EH (cell line): ENCODE results near the gene SPRYD3.
A peak's percentile ranks its signal among the peaks of the same experiment; 100 is the strongest.
"Not testable (repeated sequence)": the region's sequence is repeated elsewhere in the genome, so short reads cannot be mapped to it uniquely, and the experiment has no call there.

Experiments
- DNase-seq: peaks from one replicate; pipeline ENCODE4 v3.0.0-alpha.2; 2015; ENCODE audit warnings: low read depth

SPRYD3 gene

DNA sequence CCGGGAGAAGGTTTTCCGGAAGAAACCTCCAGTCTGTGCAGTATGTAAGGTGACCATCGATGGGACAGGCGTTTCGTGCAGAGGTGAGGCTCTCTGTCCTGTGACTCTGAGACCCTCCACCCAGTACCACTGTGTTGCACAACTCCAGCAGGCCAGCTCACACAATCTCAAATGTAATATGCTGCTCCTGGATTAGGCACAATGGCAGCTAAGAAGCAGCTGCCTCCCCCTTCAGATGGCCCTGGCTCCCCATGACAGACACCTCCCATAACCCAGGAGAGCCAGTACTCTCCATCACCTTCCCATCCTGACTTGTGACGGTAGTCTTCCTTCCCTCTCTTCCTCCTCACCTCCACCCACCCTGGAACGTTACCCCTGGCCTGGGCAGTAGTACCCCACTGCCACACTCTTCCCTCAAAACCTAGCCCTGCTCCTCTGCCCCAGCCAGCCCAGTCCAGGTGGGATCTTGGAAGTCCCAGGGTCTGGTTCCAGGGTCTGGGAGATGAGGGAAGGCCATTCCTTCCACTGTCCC, 27.2 kb downstream of the SPRYD3 start:
- peak; percentile 3 for DNase-seq

DNA sequence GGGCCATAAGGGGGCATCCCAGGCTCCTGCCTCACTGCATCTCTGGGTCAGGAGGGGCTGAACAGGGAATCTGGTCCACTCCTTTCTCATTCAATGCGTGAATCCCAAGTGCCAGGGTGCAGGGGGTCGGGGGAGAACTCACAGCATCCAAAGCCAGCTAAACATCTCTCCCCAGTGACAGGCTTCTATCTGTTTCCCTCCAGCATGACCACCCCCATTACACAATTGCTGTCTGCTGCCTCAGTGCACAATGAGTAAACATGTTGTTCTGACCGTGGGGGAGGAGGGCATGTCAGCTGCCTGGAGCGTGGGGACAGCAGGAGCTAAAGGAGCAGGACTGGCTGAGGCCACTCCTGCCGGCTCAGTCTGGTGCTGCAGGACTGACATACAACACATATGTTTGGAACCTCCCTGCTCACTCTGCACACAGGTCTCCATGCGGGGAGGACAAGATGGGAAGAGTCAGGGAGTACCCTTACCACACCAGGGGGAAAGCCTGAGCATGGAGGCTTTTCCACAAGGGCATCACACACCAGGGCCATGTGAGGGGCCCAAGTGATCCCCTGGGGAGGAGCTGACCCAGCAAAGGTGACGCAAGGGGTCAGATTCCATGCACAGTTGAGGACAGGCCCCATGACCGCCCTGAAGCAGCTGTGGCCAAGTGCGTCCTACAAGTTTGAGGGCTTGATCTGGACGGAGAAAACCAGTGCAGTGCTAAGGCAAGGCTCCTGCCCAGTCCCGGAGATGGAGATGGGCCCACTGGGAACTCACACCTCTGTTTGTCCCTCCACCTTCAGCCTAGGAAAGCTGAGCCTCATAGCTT, 27.9 kb downstream of the SPRYD3 start:
- DNase-seq, result peak; percentile 79

DNA sequence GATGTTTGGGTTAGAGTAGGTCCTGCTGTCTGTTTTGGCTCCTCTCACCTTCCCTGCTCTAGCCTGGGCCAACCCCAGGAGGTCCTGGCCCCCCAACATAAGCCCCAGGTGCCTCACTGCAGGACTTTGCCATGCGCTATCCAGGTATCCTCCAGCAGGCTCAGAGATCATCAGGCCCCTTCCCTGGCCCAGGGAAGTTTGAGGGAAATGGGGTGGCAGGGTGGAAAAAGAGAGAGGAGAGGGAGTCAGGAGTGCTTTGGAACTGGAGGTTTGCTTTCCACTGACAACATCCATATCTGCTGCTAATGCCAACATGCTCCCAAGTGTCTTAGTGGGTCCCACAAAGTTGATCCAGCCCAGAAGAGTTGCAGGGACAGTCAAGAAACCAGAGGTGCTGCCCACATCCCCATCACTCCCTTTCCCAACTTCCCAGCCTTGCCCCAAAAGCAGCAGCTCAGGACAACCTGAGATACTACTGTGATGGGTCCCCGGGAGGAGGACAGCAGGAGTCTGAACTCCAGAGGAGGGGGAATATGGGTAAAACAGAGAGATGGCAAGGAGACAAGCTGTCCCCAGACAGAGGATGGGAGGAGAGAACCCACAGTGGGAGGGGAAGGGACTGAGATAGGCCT, 28.6 kb downstream of the SPRYD3 start:
- no peak for DNase-seq

DNA sequence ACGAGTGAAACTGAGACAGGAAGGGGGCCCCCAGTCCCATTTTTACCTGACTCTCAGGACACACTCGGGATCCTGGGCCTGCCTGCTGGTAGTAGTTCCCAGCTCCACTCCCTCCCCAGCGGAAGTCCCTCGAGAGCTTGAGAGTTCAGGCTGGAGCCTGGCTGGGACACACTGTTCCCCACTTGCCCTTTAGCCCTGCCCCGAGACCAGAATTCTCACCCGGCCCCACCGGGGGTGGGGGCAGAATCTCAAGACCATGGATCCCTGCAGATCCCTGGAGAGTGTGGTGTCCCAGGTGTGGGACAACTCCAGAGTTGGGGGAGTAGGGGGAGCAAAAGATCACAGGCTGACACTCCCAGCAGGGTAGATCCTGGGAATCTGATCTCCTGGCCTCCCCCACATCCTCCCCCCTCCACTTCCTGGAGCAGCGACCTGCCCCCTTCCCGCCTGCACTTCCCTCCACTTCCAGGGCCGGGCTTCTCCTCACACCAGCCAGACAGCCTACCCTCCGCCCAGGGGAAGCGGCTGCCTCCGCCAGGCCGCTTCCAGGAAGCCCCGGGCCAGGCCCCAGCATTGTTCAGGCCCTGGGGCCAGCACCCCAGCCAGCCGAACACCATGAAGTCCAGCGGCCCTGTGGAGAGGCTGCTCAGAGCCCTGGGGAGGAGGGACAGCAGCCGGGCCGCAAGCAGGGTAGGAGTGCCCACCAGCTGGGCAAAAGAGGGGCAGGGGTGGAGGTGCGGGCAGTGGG, 29.4 kb downstream of the SPRYD3 start, which contains the start of gene TNS2:
Gene TNS2, plus strand, starts transcription at position 495 of the 748 bp plus-strand sequence. Its CDS starts 121 bp downstream, at position 616.
- peak; percentile 82 for DNase-seq

DNA sequence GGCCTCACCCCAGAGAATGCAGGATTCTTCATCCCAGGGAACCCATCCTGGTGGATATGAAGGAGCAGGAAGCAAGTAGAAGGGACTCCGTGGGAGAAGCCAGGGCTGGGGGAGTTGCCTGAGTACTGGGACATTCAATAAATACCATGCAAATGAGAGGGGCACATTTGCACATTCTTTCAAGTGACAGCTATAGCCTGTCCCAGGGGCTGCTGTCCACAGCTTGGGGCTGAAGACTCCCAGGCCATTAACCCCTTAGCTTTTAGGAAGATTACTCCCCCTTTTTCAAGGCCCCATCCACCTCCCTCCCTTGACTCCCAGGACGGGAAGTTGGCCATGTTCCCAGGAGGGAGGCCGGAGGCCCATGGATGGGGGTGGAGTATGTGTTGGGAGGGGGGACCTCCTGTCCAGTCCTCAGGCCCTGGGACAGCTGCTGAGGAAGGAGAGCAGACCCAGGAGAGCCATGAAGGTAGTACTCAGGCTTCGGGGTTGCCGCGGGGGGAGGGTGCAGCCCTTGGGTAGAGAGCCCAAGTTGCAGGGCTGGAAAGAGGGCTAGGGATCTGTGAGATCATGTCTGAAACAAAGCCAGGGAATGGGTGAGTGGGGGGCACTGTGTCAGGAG, 30.3 kb downstream of the SPRYD3 start:
- peak; percentile 86 for DNase-seq

DNA sequence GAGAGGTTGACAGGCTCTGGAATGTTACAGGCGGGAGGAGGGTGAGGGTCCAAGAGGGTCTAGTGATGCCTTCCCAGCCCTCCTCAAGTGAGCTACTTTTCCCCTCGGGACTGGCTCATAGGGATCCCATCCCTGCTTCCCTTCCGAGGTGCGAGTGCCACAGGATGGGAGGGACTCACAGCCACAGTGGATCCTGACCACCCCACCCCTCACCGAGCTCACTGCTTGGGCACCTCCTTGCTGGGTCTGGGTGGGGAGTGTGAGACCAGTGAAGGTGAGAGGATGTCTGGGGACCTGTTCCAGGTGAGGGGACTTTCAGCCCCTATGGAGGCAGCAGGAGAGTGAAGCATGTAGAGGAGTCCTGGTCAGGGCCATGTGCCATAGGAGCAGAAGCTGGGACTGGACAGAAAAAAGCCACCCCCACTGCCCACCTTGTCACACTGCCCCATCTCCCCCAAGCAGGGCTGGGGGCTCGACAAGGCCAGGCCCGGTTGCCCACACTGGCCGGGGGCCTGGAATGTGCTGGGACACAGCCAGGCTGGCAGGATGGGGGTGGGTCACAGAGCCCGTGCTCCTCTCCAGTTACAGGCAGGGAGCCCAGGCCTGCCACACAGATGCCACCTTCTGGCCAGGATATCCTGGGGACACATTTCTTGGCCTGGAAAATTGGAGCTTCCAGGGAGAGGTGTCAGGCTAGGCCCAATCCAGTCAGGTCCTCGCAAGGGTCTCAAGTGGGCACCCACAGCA, 31.0 kb downstream of the SPRYD3 start:
- DNase-seq, result no peak

DNA sequence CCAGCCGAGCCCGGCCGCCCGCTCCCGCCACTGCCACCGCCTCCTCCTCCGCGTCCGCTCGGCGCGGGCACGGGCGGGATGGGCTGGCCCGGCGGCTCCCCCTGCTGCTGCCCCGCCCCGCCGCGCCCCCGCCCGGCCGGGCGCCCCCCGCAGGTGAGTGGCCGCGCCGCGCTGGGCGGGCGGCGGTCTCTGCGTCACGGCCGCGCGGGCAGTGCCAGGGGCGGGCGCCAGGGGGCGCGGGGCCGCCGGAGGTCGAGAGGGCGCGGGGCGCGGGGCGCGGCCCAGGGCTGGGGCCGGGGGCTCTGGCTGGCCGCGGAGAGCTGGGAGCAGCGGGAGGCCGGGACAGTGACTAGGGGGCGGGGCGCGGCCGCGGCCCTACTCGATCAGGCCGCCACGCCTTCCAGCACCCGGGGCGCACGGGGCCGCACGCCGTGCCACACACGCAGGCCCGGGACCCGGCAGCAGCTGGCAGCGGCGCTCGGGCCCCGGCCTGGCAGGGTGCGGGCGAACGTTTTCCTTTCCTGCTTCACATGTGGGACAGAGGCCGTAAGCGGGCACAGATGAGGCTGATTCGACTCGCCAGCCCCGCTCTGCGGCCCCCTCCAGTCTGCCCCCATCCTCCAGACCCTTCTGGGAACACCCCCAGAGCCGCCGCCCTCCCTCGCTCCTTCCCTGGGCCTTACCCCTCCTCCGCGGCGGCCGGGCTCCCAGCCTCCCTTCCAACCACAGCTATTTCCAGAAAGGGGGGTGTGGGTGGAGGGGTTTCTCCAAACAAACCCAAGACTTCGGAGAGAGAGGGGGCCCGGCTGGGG, 31.8 kb downstream of the SPRYD3 start:
- DNase-seq, result peak; percentile 88

DNA sequence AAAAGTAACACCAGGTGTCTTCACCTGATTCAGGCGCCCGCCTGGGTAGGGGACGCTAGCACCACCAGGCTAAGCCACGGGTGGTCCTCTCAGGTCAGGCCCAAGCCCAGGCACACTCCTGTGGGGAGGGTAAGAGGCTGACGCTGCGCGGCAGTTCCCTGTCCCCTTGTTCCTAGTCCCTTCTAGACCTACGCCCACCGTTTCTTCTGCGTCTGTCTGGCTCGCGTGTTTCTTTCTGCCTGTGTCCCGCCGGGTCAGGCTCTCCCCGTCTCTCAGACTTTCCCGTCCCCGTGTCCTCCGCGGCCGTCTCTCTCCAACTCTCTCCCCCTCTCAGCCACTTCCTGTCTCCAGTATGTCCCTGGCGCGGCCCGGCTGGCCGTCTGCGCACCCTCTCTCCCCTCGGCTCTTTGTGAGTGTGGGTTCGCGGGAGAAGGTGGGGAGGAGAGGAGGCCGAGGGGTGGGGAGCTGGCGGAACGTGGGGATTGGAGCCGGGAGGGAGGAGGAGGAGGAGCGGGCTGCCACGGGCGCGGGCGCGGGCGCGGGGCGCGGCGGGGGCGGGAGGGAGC, 32.5 kb downstream of the SPRYD3 start:
- DNase-seq, result peak; percentile 96

DNA sequence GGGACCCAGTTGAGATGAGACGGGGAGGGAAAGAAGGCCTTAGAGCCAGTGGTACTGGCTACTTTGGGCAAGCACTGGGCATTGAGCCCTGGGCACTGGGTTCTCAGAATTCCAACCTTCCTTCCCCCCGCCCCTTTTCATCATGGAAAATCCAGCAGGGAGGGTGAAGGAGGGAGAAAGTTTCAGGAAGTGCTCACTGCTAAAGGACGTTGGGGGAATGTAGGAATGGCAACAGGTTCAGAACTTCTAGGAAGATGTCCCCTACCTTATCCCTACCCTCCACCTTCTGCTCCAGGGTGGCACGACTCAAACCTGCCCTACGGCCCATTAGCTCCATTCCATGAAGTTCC, 33.5 kb downstream of the SPRYD3 start:
- DNase-seq, result peak; percentile 60

DNA sequence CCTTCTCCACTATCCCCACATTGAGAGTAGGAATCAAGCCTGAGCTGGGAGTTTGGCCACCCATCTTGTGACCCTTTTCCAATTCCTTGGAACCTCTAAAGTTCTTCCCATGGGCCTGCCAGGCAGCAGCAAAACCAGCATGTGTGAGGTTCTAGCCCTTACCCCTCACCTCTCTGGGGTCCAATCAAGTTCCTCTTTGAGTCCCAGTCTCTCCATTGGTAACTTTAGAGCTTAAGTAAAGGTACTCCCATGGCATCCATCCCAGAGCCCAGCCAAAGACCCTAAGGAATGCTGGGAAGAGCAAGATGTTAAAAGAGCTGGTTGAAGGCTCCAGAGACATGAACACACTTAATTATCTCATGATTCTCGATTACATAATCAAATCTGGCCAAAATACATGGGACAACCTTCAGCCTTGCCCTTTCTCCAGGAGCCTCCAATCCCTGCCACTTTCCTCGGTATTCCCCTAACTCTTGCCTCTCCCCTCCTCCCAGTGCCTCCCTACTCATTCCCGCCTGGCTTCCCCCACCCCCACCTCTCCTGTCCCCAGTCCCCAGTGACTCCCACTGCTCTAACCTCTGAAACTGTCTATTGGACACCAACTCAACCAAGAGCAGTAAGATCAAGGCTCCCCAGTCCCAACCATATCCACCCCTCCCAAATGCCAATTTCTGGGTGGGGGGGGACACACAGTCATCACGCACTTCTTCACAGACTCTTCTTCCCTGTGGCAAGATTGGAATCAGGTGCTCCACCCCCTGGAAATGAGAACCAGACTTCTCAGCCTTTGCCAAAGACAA, 34.1 kb downstream of the SPRYD3 start:
- DNase-seq, result peak; percentile 25

DNA sequence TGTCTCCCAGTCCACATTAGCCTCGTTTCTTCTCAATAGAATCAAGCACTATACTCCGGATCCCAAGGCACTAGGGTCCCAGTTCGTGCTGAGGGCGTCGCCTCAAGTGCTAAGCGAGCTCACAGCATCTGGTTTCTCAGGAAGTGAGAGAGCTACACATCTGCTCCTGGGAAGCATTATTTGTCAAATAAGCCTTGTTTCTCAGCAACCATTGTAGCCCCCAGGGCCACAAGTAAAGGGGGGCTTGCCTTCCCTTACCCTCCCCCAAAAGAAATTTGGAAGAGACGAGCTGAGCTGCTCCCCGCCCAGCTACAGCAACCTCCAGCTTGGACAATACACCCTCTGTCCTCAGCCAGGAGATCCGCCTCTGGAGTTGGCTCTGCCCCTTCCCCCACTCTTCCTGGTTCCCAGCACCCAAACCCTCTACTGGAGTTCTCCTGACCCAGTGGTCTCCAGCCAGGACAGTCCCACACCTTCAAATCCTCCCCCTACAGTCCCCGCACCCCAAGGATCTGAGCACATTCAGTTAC, 35.1 kb downstream of the SPRYD3 start:
- DNase-seq, result no peak

DNA sequence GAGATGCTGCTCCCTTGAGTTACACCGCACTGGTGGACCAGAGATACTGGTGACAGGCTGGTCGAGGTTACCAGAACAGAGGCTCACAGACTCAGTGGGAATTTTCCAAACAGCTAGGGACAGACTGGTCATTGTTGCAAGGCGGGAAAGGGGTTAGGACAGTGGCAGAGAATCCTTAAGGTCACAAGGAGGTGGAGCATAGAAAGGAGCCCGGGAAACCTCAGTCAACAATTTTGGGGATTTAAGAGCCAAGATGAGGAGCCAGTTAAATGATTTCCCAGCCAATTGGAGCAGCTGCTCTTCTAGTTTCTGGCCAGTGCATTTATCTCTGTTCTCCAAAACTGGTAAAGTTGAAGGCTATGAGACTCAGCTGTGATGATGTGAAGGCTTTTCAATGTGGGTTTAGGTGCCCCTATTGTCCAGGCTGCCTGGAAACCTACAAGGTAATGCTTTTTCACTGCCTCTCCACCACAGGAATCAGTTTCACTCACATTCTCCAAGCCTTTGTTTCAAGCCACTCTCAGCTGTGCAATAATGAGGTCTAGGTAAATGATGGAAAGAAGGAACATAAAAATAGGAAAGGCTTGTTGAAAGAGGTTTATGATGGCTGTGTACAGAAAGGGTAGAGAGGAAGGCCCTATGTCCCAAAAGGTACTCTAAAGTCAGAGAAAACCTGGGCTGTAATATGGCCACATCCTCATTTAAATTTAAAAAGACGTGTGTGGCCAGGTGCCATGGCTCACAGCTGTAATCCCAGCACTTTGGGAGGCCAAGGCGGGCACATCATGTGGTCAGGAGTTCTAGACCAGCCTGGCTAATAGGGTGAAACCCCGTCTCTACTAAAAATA, 36.4 kb downstream of the SPRYD3 start:
- DNase-seq, result no peak

DNA sequence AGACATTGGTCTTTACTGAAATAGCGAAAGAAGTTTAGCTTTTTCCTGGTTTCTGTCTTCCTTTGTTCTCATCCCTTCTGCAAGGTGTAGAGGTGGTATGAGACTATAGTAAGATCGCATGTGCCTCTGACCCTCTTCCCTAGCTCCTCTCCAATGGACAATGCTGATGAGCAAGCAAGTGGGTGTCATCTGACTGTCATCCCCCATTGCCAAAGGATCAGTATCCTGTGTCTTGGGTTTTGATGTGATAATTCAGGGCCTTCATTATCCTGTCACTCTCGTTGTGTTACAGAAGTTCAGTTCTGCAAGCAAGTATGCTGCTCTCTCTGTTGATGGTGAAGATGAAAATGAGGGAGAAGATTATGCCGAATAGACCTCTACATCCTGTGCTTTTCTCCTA, 39.3 kb downstream of the SPRYD3 start:
- no peak for DNase-seq

DNA sequence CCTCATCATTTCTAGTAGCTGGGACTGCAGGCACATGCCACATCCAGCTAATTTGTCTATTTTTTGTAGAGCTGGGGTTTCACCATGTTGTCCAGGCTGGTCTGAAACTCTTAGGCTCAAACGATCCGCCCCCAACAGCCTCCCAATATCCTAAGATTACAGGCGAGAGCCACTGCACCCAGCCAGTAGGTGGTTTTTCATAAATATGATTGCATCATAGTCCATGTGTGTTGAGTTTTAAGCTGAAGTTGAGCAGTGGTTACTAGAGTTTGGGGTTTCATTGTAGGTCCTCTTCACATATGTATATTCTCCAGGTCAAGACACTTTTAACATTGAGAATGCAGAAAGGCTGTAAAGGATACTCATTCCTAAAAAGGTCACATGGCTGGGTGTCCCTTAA, 42.4 kb downstream of the SPRYD3 start:
- no peak for DNase-seq

DNA sequence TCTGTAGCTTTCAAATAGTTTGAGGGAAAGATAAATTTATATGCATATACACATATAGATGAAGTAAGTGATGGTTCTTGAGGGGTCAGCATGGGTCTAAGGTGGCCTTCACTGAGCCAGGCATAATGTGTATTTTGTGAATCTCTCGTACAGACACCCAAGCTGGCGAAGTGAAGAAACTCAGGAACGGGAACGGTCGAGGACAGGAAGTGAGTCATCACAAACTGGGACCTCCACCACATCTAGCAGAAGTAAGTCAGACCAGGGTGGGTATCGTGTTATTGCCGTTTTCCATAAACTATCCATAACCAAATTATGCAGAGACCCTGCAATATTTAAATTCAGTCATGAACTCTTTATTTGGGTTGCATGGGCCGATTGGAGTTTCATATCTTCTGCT, 44.7 kb downstream of the SPRYD3 start:
- no peak for DNase-seq

DNA sequence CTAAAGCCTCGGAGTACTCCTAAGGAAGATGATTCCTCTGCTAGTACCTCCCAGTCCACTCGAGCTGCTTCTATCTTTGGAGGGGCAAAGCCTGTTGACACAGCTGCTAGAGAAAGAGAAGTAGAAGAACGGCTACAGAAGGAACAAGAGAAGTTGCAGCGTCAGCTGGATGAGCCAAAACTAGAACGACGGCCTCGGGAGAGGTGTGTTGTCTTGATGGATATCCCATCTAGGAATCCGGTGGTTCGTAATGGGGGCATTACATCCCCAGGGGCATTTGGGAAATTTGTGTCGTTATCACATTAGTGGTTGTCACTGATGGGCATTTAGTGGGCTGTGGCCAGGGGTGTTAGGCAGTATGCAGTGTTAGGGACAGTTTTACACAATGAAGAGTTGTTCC, 45.4 kb downstream of the SPRYD3 start:
- not testable (repeated sequence) for DNase-seq

DNA sequence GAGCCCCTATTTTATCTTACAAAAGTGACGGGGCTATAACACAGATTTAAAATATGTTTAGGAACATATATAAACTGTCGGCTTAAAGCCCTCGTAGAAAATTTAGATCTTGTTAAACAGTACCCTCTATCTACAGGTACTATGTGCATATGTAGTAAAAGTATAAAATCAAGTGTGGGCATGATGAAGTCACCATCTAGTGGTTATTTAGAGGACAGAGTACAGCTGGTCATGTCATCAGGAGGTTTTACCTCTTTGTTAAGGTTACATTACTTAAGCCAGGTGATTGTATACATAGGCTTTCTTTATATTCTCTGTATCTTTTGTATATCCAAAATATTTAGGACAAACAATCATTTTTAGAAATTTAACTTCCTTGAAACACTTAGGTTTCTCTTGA, 47.6 kb downstream of the SPRYD3 start:
- DNase-seq, result no peak

DNA sequence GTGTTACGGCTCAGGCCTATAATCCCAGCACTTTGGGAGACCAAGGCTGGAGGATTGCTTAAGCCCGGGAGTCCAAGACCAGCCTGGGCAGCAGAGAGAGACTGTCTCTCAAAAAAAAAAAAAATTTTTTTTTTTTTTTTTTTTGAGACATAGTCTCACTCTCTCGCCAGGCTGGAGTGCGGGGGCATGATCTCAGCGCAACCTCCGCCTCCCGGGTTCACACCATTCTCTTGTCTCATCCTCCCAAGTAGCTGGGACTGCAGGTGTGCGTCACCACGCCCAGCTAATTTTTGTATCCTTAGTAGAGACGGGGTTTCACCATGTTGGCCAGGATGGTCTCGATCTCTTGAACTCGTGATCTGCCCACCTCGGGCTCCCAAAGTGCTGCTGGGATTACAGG, 52.2 kb downstream of the SPRYD3 start:
- not testable (repeated sequence) for DNase-seq
